Peyer's patch (tissue), 4 donors: Measurements from ENCODE around the gene KMT2B.

Experiments
- CTCF ChIP-seq, 6 experiments: fragments of 450-650 bp in 4 of 6; fragments of 200-600 bp in 2 of 6; sonication (generic) in 1 of 6; IDR thresholded peaks; one replicate each; pipeline ENCODE4 v1.5.1; 2017 to 2019; ENCODE audit warnings: antibody characterized with exemption in 6 of 6, mild to moderate bottlenecking in 3 of 6, moderate library complexity in 1 of 6
- POLR2A ChIP-seq, 2 donors: fragments of 450-650 bp; IDR thresholded peaks; one replicate each; pipeline ENCODE4 v1.5.1; 2017; ENCODE audit warnings: antibody characterized with exemption in 2 of 2, mild to moderate bottlenecking in 2 of 2, moderate library complexity in 2 of 2

GRCh38 chr19:35713904-35714495, 3.8 kb upstream of the KMT2B start:
- TF ChIP-seq POLR2A (IDR thresholded peaks at IDR 0.05) (no peak), CTCF (IDR thresholded peaks at IDR 0.05) (no peak)
